Activated CD8-positive, alpha-beta memory T cell treated with anti-CD3 and anti-CD28 coated beads, Interleukin-2, amount 50 U/mL, for 24 hours (primary cell): ENCODE results near the gene ZNF140.
A peak's percentile ranks its signal among the peaks of the same experiment; 100 is the strongest.

Experiments used
- DNase-seq: peaks from one replicate; pipeline ENCODE4 v3.0.0-alpha.2; 2020; ENCODE audit errors: extremely low read depth

Gene ZNF140

DNA sequence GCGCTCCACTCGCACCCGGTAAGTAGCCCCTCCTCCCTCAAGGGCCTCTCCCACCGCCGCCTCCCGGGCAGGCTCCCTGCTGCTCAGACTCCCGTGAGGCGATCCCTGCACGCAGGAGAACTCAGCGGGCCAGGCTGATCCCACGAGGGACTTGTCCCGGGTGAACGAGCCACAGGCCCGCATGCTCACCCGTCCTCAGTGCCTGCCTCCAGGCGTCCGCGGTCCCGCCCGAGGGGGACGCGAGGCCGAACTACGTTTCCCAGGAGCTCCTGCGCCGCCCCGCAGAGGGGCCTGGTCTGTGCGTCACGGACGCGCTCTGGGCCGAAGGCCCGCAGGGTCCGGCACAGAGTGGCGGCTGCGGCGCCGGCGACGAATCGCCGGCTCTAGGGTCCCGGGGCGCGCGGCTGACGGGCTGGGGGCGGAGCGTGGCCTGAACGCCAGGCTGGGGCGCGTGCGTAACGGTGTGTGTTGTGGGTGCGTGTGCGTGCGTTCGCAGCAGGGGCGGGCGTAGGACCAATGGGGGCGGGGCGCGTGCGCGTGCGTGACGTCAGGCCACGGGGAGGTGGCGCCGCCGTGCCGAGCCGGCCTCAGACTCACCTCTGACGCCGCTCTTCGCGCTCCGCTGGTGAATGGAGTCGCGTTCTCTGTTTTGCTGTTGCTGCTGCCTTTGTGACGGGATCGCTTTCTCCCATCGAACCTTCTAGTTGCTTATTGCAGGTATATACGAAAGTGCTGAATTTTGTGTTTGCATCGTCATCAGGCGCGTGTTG lies 49.5 kb downstream of the ZNF140 start, which contains the start of the genes ZNF10 and ZNF891:
Gene ZNF10 (plus strand): TSS at position 590 of the 770 bp plus-strand sequence. CDS start 13,866 bp downstream, outside the sequence.
Gene ZNF891 (minus strand): TSS at position 237 of the 770 bp plus-strand sequence. CDS start 8,356 bp downstream, outside the sequence.
- DNase-seq, result peak; percentile 88

DNA sequence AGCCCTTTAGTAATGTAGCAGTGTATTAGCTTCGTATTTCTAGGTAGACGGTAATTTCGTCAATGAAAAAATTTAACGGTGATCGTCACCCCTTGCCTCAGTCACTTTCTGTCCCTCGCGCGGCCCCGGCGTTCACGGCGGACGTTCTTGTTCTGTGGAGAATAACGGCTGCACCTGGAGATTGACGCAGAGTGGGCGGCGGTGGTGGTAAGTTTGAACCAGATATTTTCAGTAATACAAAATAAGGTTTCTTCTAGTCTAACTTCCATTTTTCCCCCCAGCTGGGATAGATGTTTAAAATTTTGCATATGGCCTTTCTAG lies 50.0 kb downstream of the ZNF140 start:
- no peak for DNase-seq

DNA sequence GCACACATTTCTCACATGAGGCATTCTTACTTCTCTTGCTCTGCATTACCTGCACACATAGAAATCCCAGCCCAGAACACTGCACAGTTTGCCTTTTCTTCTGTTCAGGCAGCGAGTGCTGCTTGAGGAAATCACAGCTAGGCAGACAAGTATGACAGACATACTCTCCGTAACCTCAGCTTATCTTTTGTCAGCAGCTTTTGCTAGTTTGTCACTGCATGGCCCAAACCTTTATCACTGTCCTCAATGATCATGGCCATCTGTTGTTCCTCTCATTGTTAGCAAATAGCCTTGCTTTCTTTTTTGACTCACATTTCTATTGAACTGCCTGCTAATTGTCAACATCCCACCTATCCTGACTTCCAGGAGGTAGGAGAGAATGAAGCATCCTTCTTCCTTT lies 55.0 kb downstream of the ZNF140 start:
- DNase-seq, result no peak

DNA sequence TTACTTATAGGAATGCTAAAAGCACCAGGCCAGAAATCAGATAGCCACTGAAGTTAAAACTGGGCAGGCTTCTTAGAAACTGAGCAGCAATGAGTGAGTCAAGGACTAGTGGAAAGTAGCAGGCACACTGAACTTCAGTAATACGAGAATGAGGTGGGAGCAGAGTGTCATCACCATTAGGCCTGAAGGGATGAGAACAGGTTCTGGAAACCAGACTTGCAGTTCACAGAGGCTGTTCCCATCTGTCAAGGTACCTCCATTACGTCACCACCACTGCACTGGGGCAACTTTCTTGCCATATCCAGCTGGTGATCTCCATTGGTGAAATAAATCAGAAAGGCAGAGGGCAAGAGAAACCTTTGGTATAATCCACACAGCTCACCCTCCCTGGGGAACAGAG lies 65.3 kb downstream of the ZNF140 start:
- DNase-seq, result no peak

- no peak for DNase-seq
Measured at GRCh38 chr12:133156125-133156690, 75.5 kb downstream of the ZNF140 start.
